Left lung (tissue), 10 donors: ENCODE data around the gene PUSL1. TPM values are rescaled to one million over a fixed set of nuclear protein-coding genes. Genes with fewer than 3 reads are reported as not detected.

Experiments used
- ATAC-seq: fragments of 200-7000 bp; cut with Tn5 transposase; one replicate; pipeline ENCODE4 v1.9.1; 2020; ENCODE audit warnings: moderate library complexity
- DNase-seq, 4 donors: peaks; one replicate each; pipeline ENCODE4 v3.0.0-alpha.2; 2013 to 2020
- H3K27ac ChIP-seq, 2 donors: fragments of 200-600 bp; sonication (generic) in 1 of 2; one replicate each; pipeline versions ENCODE4 v1.5.0 to v1.8.0; 2020 to 2021
- H3K27me3 ChIP-seq, 2 donors: fragments of 200-600 bp; sonication (generic) in 1 of 2; one replicate each; pipeline versions ENCODE4 v1.5.0 to v1.8.0; 2020 to 2021
- H3K36me3 ChIP-seq, 2 donors: fragments of 200-600 bp; sonication (generic) in 1 of 2; one replicate each; pipeline versions ENCODE4 v1.5.0 to v1.8.0; 2020 to 2021
- H3K4me1 ChIP-seq, 2 donors: fragments of 200-600 bp; one replicate each; pipeline ENCODE4 v1.8.0; 2021
- H3K4me3 ChIP-seq, 2 donors: fragments of 200-600 bp; sonication (generic) in 1 of 2; one replicate each; pipeline versions ENCODE4 v1.5.0 to v1.8.0; 2020 to 2021; ENCODE audit warnings: mild to moderate bottlenecking in 1 of 2
- H3K9me3 ChIP-seq, 2 donors: fragments of 200-600 bp; sonication (generic) in 1 of 2; one replicate each; pipeline versions ENCODE4 v1.5.0 to v1.8.0; 2020 to 2021
- intact Hi-C, 2 donors: fragments of 100-400 bp; cut with DNase I; formaldehyde crosslinking; loops; one replicate each; pipeline versions ENCODE4 v1.11.2 to v1.14.2; 2022
- polyA plus RNA-seq, 6 donors: library from polyadenylated mRNA; unstranded; fragments of 120-200 nt; gene quantifications; one replicate each; pipeline ENCODE4 v1.2.1, GENCODE V29; 2013; ENCODE audit not compliant: insufficient read length in 6 of 6
- total RNA-seq, 2 donors: library from RNA; stranded (reverse); fragmentation: NEBNext Ultra II Directional; extraction: Animal tissue kit (Norgen Biotek cat#: 25700); gene quantifications; one replicate each; pipeline ENCODE4 v1.2.1, GENCODE V29; 2021
- TF ChIP-seq, protein P1 (sequence below), 2 donors: fragments of 200-600 bp; sonication (generic) in 1 of 2; IDR thresholded peaks; one replicate each; pipeline versions ENCODE4 v1.5.0 to v1.8.0; 2021; ENCODE audit warnings: antibody characterized with exemption in 2 of 2
- donor health status: DM: no; HTN: yes; CAD: no.
- donor health status: DM: no; HTN: no; CAD: no.

The PUSL1 gene
- total and polyA plus RNA-seq, 8 donors = 4.3 to 18.3 (median 8.7) TPM

- no peak overlapping the region for H3K4me3 ChIP-seq
- intact Hi-C loops = loop anchor here in 1 of 2 donors (10.0 kb wide), 1 partner anchor 171 kb away; no protein-coding TSS in a partner anchor
- H3K9me3 ChIP-seq = no peaks in the 10 kb centered on the region
- H3K36me3 ChIP-seq = peaks cover 0 to 57% of the 10 kb centered on the region in 2 donors
- no peaks in the 10 kb centered on the region for H3K4me1 ChIP-seq
- TF ChIP-seq, protein P1, sequence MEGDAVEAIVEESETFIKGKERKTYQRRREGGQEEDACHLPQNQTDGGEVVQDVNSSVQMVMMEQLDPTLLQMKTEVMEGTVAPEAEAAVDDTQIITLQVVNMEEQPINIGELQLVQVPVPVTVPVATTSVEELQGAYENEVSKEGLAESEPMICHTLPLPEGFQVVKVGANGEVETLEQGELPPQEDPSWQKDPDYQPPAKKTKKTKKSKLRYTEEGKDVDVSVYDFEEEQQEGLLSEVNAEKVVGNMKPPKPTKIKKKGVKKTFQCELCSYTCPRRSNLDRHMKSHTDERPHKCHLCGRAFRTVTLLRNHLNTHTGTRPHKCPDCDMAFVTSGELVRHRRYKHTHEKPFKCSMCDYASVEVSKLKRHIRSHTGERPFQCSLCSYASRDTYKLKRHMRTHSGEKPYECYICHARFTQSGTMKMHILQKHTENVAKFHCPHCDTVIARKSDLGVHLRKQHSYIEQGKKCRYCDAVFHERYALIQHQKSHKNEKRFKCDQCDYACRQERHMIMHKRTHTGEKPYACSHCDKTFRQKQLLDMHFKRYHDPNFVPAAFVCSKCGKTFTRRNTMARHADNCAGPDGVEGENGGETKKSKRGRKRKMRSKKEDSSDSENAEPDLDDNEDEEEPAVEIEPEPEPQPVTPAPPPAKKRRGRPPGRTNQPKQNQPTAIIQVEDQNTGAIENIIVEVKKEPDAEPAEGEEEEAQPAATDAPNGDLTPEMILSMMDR (IDR thresholded peaks at IDR 0.05) = no peak
- ATAC-seq (no peak), DNase-seq (no peak)
- H3K27ac ChIP-seq = no peak overlapping the region
- no peaks in the 10 kb centered on the region for H3K27me3 ChIP-seq
These were observed 13.1 kb upstream of the PUSL1 start for GRCh38 chr1:1295154-1295923.

GRCh38 chr1:1296070-1297061 is 12.0 kb upstream of the PUSL1 start:
- DNase-seq = no peak
- Histone ChIP-seq H3K36me3 (peaks cover 0 to 57% of the 10 kb centered on the region in 2 donors), H3K9me3 (no peaks in the 10 kb centered on the region), H3K27ac (no peak overlapping the region), H3K27me3 (no peaks in the 10 kb centered on the region), H3K4me1 (no peaks in the 10 kb centered on the region), H3K4me3 (no peak overlapping the region)
- intact Hi-C loops = loop anchor here in 1 of 2 donors (10.0 kb wide), 1 partner anchor 172 kb away; no protein-coding TSS in a partner anchor
- TF ChIP-seq, protein P1 (IDR thresholded peaks at IDR 0.05) = no peak
- no peak for ATAC-seq

GRCh38 chr1:1297802-1298424 is 10.5 kb upstream of the PUSL1 start:
- Histone ChIP-seq H3K4me1 (no peaks in the 10 kb centered on the region), H3K27me3 (no peaks in the 10 kb centered on the region), H3K27ac (no peak overlapping the region), H3K4me3 (no peak overlapping the region), H3K9me3 (no peaks in the 10 kb centered on the region), H3K36me3 (peaks cover 0 to 54% of the 10 kb centered on the region in 2 donors)
- no peak for DNase-seq
- intact Hi-C loops = loop anchor here in 1 of 2 donors (10.0 kb wide), 1 partner anchor 173 kb away; no protein-coding TSS in a partner anchor
- TF ChIP-seq, protein P1 (IDR thresholded peaks at IDR 0.05) = no peak
- ATAC-seq = no peak

DNA sequence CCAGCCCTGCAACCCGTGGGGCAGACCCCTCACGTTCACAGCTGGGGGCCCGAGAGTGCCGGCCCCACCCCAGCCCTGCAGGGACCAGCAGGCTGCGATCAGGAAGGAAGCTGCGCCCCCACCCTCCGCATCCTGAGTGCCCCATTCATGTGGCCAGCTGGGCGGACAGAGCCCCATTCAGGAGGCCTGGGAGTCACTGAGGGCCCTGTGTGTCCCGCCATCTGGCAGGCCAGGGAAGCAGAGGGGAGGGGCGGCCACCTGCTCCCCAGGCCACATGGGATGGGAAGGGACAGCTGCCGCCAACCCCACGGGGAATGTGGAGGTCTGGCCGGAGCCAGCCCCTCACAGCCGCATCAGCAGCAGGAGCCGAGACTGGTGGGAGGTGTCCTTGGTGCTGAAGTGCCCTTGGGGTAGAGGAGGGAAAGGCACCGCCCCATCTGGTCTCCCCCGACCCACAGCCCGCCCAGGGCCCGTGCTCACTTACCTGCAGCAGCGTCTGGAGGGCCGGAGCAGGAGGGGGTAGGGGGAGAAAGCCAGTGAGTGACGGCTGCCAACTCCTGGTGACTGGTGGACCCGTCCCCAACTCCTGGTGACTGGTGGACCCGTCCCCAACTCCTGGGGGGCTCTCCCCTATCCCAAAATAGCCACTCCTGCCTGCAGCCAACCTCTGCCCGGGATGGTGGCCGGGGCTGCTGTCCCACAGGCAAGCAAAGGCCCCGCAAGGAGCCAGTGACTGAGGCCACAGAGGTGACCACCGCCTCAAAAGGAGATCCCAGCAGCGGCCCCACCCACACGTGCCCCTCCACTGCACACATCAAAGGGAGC is 9.3 kb upstream of the PUSL1 start:
- Histone ChIP-seq H3K36me3 (peaks cover 0 to 43% of the 10 kb centered on the region in 2 donors), H3K4me1 (peaks cover 0 to 3% of the 10 kb centered on the region in 2 donors), H3K4me3 (no peak overlapping the region), H3K27me3 (no peaks in the 10 kb centered on the region), H3K27ac (no peak overlapping the region), H3K9me3 (no peaks in the 10 kb centered on the region)
- TF ChIP-seq, protein P1 (IDR thresholded peaks at IDR 0.05) = no peak
- no peak for DNase-seq
- peak; percentile 9 for ATAC-seq
- intact Hi-C loops = loop anchor here in 1 of 2 donors (10.0 kb wide), 1 partner anchor 174 kb away; no protein-coding TSS in a partner anchor
